ENCODE data around the gene SLC6A16. TPM values are rescaled to one million over a fixed set of nuclear protein-coding genes. Genes with fewer than 3 reads are reported as not detected.

The SLC6A16 gene
- total RNA-seq, 1 experiment from 2014 or later = 1.3 TPM

GRCh38 chr19:49368711-49369358 lies 43.8 kb upstream of the SLC6A16 start:
- no peak for ATAC-seq
- Histone ChIP-seq H3K36me3 (ENCODE audit: control insufficient read depth, insufficient read depth, low read length) (no peaks in the 10 kb centered on the region), H3K27ac (ENCODE audit: low read length) (no peak overlapping the region), H3K4me1 (ENCODE audit: control insufficient read depth, insufficient read depth, low read length) (no peaks in the 10 kb centered on the region), H3K27me3 (ENCODE audit: control insufficient read depth, insufficient read depth, low read length) (no peaks in the 10 kb centered on the region), H3K9me3 (ENCODE audit: control insufficient read depth, insufficient read depth, low read depth, low read length) (peaks cover 5% of the 10 kb centered on the region; the same call in 1 of the 2 replicates), H3K4me3 (ENCODE audit: low read depth in 2 of 2, low read length in 2 of 2) (no peak overlapping the region)
- no TSS peak for BruUV-seq (replicated peaks)
- ChIA-PET POLR2A (interaction anchor here (0.7 kb wide), 1 partner anchor 30 kb away, joined by 4 read pairs; no protein-coding TSS in a partner anchor), CTCF (no interaction called here)
- intact Hi-C loops (cut with micrococcal nuclease; ENCODE audit: unreplicated experiment) = no loop called here
- TF ChIP-seq REST (IDR thresholded peaks at IDR 0.05; ENCODE audit: insufficient read depth in 1 of 2, low read depth in 2 of 2, low read length in 1 of 2) (no peak), POLR2AphosphoS5 (IDR thresholded peaks at IDR 0.05; ENCODE audit: low read depth, low read length) (no peak), SIN3A (IDR thresholded peaks at IDR 0.05; ENCODE audit: borderline replicate concordance, insufficient read depth, low read depth, low read length) (no peak), TCF7L2 (IDR thresholded peaks at IDR 0.05; ENCODE audit: low read depth, low read length) (no peak)
- TF ChIP-seq, protein P1, sequence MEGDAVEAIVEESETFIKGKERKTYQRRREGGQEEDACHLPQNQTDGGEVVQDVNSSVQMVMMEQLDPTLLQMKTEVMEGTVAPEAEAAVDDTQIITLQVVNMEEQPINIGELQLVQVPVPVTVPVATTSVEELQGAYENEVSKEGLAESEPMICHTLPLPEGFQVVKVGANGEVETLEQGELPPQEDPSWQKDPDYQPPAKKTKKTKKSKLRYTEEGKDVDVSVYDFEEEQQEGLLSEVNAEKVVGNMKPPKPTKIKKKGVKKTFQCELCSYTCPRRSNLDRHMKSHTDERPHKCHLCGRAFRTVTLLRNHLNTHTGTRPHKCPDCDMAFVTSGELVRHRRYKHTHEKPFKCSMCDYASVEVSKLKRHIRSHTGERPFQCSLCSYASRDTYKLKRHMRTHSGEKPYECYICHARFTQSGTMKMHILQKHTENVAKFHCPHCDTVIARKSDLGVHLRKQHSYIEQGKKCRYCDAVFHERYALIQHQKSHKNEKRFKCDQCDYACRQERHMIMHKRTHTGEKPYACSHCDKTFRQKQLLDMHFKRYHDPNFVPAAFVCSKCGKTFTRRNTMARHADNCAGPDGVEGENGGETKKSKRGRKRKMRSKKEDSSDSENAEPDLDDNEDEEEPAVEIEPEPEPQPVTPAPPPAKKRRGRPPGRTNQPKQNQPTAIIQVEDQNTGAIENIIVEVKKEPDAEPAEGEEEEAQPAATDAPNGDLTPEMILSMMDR (IDR thresholded peaks at IDR 0.05) = no peak
- no peak for DNase-seq (ENCODE audit: low read depth, low spot score)
- in situ Hi-C loops (cut with HindIII; ENCODE audit: low pct_unique_long_range_greater_than_20kb, low sequenced_read_pairs) = no loop called here

- no peak for ATAC-seq
- intact Hi-C loops (cut with micrococcal nuclease; ENCODE audit: unreplicated experiment) = no loop called here
- Histone ChIP-seq H3K27ac (ENCODE audit: low read length) (no peak overlapping the region), H3K27me3 (ENCODE audit: control insufficient read depth, insufficient read depth, low read length) (no peaks in the 10 kb centered on the region), H3K36me3 (ENCODE audit: control insufficient read depth, insufficient read depth, low read length) (no peaks in the 10 kb centered on the region), H3K4me3 (ENCODE audit: low read depth in 2 of 2, low read length in 2 of 2) (no peak overlapping the region), H3K9me3 (ENCODE audit: control insufficient read depth, insufficient read depth, low read depth, low read length) (peaks cover 5% of the 10 kb centered on the region; the same call in 1 of the 2 replicates), H3K4me1 (ENCODE audit: control insufficient read depth, insufficient read depth, low read length) (no peaks in the 10 kb centered on the region)
- no peak for DNase-seq (ENCODE audit: low read depth, low spot score)
- POLR2A ChIA-PET = no interaction called here
- in situ Hi-C loops (cut with HindIII; ENCODE audit: low pct_unique_long_range_greater_than_20kb, low sequenced_read_pairs) = no loop called here
- no TSS peak for BruUV-seq (replicated peaks)
- TF ChIP-seq TCF7L2 (IDR thresholded peaks at IDR 0.05; ENCODE audit: low read depth, low read length) (no peak), POLR2AphosphoS5 (IDR thresholded peaks at IDR 0.05; ENCODE audit: low read depth, low read length) (no peak), REST (IDR thresholded peaks at IDR 0.05; ENCODE audit: insufficient read depth in 1 of 2, low read depth in 2 of 2, low read length in 1 of 2) (no peak), SIN3A (IDR thresholded peaks at IDR 0.05; ENCODE audit: borderline replicate concordance, insufficient read depth, low read depth, low read length) (no peak)
- TF ChIP-seq, protein P1 (IDR thresholded peaks at IDR 0.05) = no peak
- CTCF ChIA-PET = no interaction called here
Observed at GRCh38 chr19:49366110-49366509, 41.1 kb upstream of the SLC6A16 start.

All from Panc1 (cell line).